Calu3 (cell line): ENCODE results near the gene SPAG4. TPM values are rescaled to one million over a fixed set of nuclear protein-coding genes. Genes with fewer than 3 reads are reported as not detected.

Experiments
- BruUV-seq: library from RNA; stranded (reverse); fragments of 400-500 nt; replicated peaks from 2 replicates; lab custom pipeline; 2021; lab: Mats Ljungman, UMichigan
- CTCF ChIA-PET: fragments of 300-600 bp; sonication (Branson Sonifier 250); formaldehyde crosslinking; loops from one replicate; lab custom pipeline; 2022; ENCODE audit warnings: antibody characterized with exemption; lab: Charles Lee
- DNase-seq: peaks from one replicate; pipeline ENCODE4 v3.0.0; 2022
- H3K27ac Mint-ChIP-seq: one replicate; pipeline ENCODE4 v1.8.0; 2022; ENCODE audit warnings: mixed read lengths; ENCODE audit not compliant: unreplicated experiment
- H3K27me3 Mint-ChIP-seq: one replicate; pipeline ENCODE4 v1.8.0; 2022; ENCODE audit warnings: mixed read lengths; ENCODE audit not compliant: unreplicated experiment
- H3K36me3 Mint-ChIP-seq: one replicate; pipeline ENCODE4 v1.8.0; 2022; ENCODE audit warnings: mild to moderate bottlenecking, moderate library complexity, mixed read lengths; ENCODE audit not compliant: insufficient read depth, unreplicated experiment
- H3K4me1 Mint-ChIP-seq: one replicate; pipeline ENCODE4 v1.8.0; 2022; ENCODE audit warnings: mild to moderate bottlenecking, low read depth, mixed read lengths; ENCODE audit not compliant: unreplicated experiment
- H3K4me3 Mint-ChIP-seq: one replicate; pipeline ENCODE4 v1.8.0; 2022; ENCODE audit warnings: mild to moderate bottlenecking, low read depth, moderate library complexity, mixed read lengths; ENCODE audit not compliant: unreplicated experiment
- H3K9me3 Mint-ChIP-seq: one replicate; pipeline ENCODE4 v1.8.0; 2022; ENCODE audit warnings: low read depth, mixed read lengths; ENCODE audit not compliant: unreplicated experiment
- CTCF ChIP-seq: fragments of 200-600 bp; IDR thresholded peaks from one replicate; pipeline ENCODE4 v1.8.0; 2022; ENCODE audit warnings: antibody characterized with exemption; ENCODE audit not compliant: unreplicated experiment
- intact Hi-C: fragments of 100-400 bp; cut with micrococcal nuclease; formaldehyde crosslinking; loops from one replicate; pipeline ENCODE4 v1.10.0; 2022; ENCODE audit not compliant: unreplicated experiment
- total RNA-seq: library from RNA; stranded (reverse); gene quantifications from 2 replicates; pipeline ENCODE4 v1.2.3, GENCODE V29; 2022

The SPAG4 gene
- total RNA-seq, 1 experiment from 2014 or later: 7.7 TPM

GRCh38 chr20:35607003-35607735 is 8.5 kb upstream of the SPAG4 start:
- Mint-ChIP-seq H3K27ac (peak overlapping the region; percentile 85), H3K27me3 (no peaks in the 10 kb centered on the region), H3K36me3 (peaks cover 41% of the 10 kb centered on the region), H3K9me3 (no peaks in the 10 kb centered on the region), H3K4me1 (peaks cover 41% of the 10 kb centered on the region), H3K4me3 (peak overlapping the region; percentile 73)
- intact Hi-C loops: no loop called here
- TF ChIP-seq CTCF: no peak
- DNase-seq: peak; percentile 93
- TSS peak; percentile 79 for BruUV-seq
- CTCF ChIA-PET: interaction anchor here (0.6 to 1.6 kb wide), 6 partner anchors 9 to 286 kb away, joined by 3 to 8 read pairs (median 3); partner anchors contain the start of gene SPAG4

GRCh38 chr20:35610833-35611427 is 4.7 kb upstream of the SPAG4 start:
- intact Hi-C loops: no loop called here
- no peak for TF ChIP-seq CTCF
- peaks cover 45% of the 10 kb centered on the region for H3K4me1 Mint-ChIP-seq
- no peaks in the 10 kb centered on the region for H3K9me3 Mint-ChIP-seq
- no peaks in the 10 kb centered on the region for H3K27me3 Mint-ChIP-seq
- BruUV-seq: no TSS peak
- H3K36me3 Mint-ChIP-seq: peaks cover 52% of the 10 kb centered on the region
- DNase-seq: no peak
- no peak overlapping the region for H3K4me3 Mint-ChIP-seq
- CTCF ChIA-PET: interaction anchor here (0.6 kb wide), 1 partner anchor 47 kb away, joined by 3 read pairs; no protein-coding TSS in a partner anchor
- no peak overlapping the region for H3K27ac Mint-ChIP-seq

GRCh38 chr20:35611482-35611881 is 4.1 kb upstream of the SPAG4 start:
- Mint-ChIP-seq H3K4me3 (no peak overlapping the region), H3K9me3 (no peaks in the 10 kb centered on the region), H3K4me1 (peaks cover 45% of the 10 kb centered on the region), H3K36me3 (peaks cover 56% of the 10 kb centered on the region), H3K27ac (no peak overlapping the region), H3K27me3 (no peaks in the 10 kb centered on the region)
- no peak for DNase-seq
- TF ChIP-seq CTCF: no peak
- intact Hi-C loops: no loop called here
- no TSS peak for BruUV-seq
- CTCF ChIA-PET: interaction anchor here (0.6 kb wide), 1 partner anchor 47 kb away, joined by 3 read pairs; no protein-coding TSS in a partner anchor

GRCh38 chr20:35616465-35617396 is 1.1 kb downstream of the SPAG4 start:
- BruUV-seq: TSS peak; percentile 45
- CTCF ChIA-PET: interaction anchor here (0.5 to 2.8 kb wide), 19 partner anchors 10 to 338 kb away, joined by 3 to 9 read pairs (median 3); partner anchors contain the start of genes CEP250, ERGIC3, NFS1 and ROMO1
- no peaks in the 10 kb centered on the region for H3K9me3 Mint-ChIP-seq
- H3K4me3 Mint-ChIP-seq: peak overlapping the region; percentile 94
- TF ChIP-seq CTCF: no peak
- peak overlapping the region; percentile 100 for H3K27ac Mint-ChIP-seq
- H3K27me3 Mint-ChIP-seq: no peaks in the 10 kb centered on the region
- intact Hi-C loops: loop anchor here (5.0 kb wide), 3 partner anchors 46 to 266 kb away; partner anchors contain the start of genes CPNE1 and RBM12
- H3K36me3 Mint-ChIP-seq: peaks cover 82% of the 10 kb centered on the region
- DNase-seq: peak; percentile 96
- peaks cover 49% of the 10 kb centered on the region for H3K4me1 Mint-ChIP-seq
